Mesothelial cell of epicardium (in vitro differentiated cells): ENCODE measurements around the gene ITIH4. TPM values are rescaled to one million over a fixed set of nuclear protein-coding genes. Genes with fewer than 3 reads are reported as not detected.

Source experiments
- DNase-seq, 2 experiments: peaks; one replicate each; pipeline ENCODE4 v3.0.0; 2021; ENCODE audit warnings: low spot score in 2 of 2; ENCODE audit not compliant: unreplicated experiment in 2 of 2
- H3K27ac Mint-ChIP-seq: 2 replicates; pipeline ENCODE4 v1.8.0; 2021; ENCODE audit warnings: mixed read lengths
- H3K27me3 Mint-ChIP-seq: 2 replicates; pipeline ENCODE4 v1.8.0; 2021; ENCODE audit warnings: low read depth, mixed read lengths
- H3K36me3 Mint-ChIP-seq: 2 replicates; pipeline ENCODE4 v1.8.0; 2021; ENCODE audit warnings: mixed read lengths
- H3K4me1 Mint-ChIP-seq: 2 replicates; pipeline ENCODE4 v1.8.0; 2021; ENCODE audit warnings: mixed read lengths
- H3K4me3 Mint-ChIP-seq: 2 replicates; pipeline ENCODE4 v1.8.0; 2021; ENCODE audit warnings: mild to moderate bottlenecking, moderate library complexity, mixed read lengths
- H3K9me3 Mint-ChIP-seq: 2 replicates; pipeline ENCODE4 v1.8.0; 2021; ENCODE audit warnings: mixed read lengths
- CTCF ChIP-seq: fragments of 200-600 bp; sonication (generic); IDR thresholded peaks from one replicate; pipeline ENCODE4 v1.5.0; 2021; ENCODE audit warnings: antibody characterized with exemption; ENCODE audit not compliant: unreplicated experiment
- total RNA-seq: library from RNA; stranded (reverse); gene quantifications from 3 replicates; pipeline ENCODE4 v1.2.1, GENCODE V29; 2021

Gene ITIH4
- total RNA-seq, 1 donor from 2014 or later = 13.5 TPM

DNA sequence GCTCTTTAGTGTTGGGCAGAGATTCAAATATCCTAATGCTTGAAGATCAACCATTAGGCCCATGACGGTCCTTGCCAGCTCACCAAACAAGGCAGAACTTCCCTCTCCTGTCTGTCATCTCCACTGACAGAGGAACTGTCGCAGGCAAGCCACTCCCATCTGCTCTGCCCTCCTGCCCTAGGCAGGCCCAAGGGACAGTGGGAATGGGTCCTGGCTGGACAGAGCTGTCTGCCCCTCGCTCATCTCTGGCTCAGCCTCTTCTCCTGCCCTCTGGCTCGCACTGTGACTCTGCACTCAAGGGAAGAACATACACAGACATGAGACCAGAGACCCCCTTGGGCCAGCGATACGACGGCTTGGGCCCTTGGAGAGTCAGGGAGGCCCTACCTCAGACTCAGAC is 12.0 kb upstream of the ITIH4 start:
- Mint-ChIP-seq H3K36me3 (peaks cover 10% of the 10 kb centered on the region), H3K4me3 (no peak overlapping the region), H3K9me3 (no peaks in the 10 kb centered on the region), H3K27me3 (no peaks in the 10 kb centered on the region), H3K4me1 (no peaks in the 10 kb centered on the region), H3K27ac (no peak overlapping the region)
- no peak for DNase-seq
- TF ChIP-seq CTCF = no peak

GRCh38 chr3:52841981-52842340 is 11.5 kb upstream of the ITIH4 start:
- no peaks in the 10 kb centered on the region for H3K4me1 Mint-ChIP-seq
- no peaks in the 10 kb centered on the region for H3K9me3 Mint-ChIP-seq
- H3K36me3 Mint-ChIP-seq = peaks cover 9% of the 10 kb centered on the region
- no peaks in the 10 kb centered on the region for H3K27me3 Mint-ChIP-seq
- H3K4me3 Mint-ChIP-seq = no peak overlapping the region
- H3K27ac Mint-ChIP-seq = no peak overlapping the region
- DNase-seq = no peak
- no peak for TF ChIP-seq CTCF

- H3K4me3 Mint-ChIP-seq = no peak overlapping the region
- no peak for TF ChIP-seq CTCF
- H3K36me3 Mint-ChIP-seq = peaks cover 9% of the 10 kb centered on the region
- no peaks in the 10 kb centered on the region for H3K4me1 Mint-ChIP-seq
- H3K9me3 Mint-ChIP-seq = no peaks in the 10 kb centered on the region
- DNase-seq = no peak
- H3K27me3 Mint-ChIP-seq = no peaks in the 10 kb centered on the region
- H3K27ac Mint-ChIP-seq = no peak overlapping the region
Observed at GRCh38 chr3:52841211-52841980, 10.9 kb upstream of the ITIH4 start.

GRCh38 chr3:52839892-52840545 is 9.5 kb upstream of the ITIH4 start:
- Mint-ChIP-seq H3K27me3 (no peaks in the 10 kb centered on the region), H3K9me3 (no peaks in the 10 kb centered on the region), H3K27ac (no peak overlapping the region), H3K36me3 (peaks cover 9% of the 10 kb centered on the region), H3K4me1 (no peaks in the 10 kb centered on the region), H3K4me3 (no peak overlapping the region)
- no peak for DNase-seq
- no peak for TF ChIP-seq CTCF

GRCh38 chr3:52839268-52839575 is 8.8 kb upstream of the ITIH4 start:
- no peaks in the 10 kb centered on the region for H3K27me3 Mint-ChIP-seq
- no peak for DNase-seq
- H3K36me3 Mint-ChIP-seq = peaks cover 7% of the 10 kb centered on the region
- no peak overlapping the region for H3K4me3 Mint-ChIP-seq
- TF ChIP-seq CTCF = no peak
- no peaks in the 10 kb centered on the region for H3K4me1 Mint-ChIP-seq
- no peaks in the 10 kb centered on the region for H3K9me3 Mint-ChIP-seq
- no peak overlapping the region for H3K27ac Mint-ChIP-seq
